ENCODE results near the gene UBR7.

UBR7 gene

GRCh38 chr14:93183596-93184317 is 23.3 kb upstream of the UBR7 start:
- Mint-ChIP-seq H3K27ac (peak overlapping the region; percentile 91), H3K27me3 (no peaks in the 10 kb centered on the region), H3K9me3 (no peaks in the 10 kb centered on the region), H3K36me3 (ENCODE audit: low read depth) (peaks cover 51% of the 10 kb centered on the region), H3K4me1 (ENCODE audit: low read depth) (peaks cover 47% of the 10 kb centered on the region), H3K4me3 (peak overlapping the region; percentile 91)
- DNase-seq, result no peak

GRCh38 chr14:93184391-93185348 is 22.4 kb upstream of the UBR7 start, which contains the start of the genes LYSET and MOAP1:
LYSET (plus strand) TSS chr14:93185317; CDS start chr14:93185406, 89 bp downstream.
MOAP1 (minus strand) TSS chr14:93184897; CDS start chr14:93184242, 655 bp downstream.
- Mint-ChIP-seq H3K36me3 (ENCODE audit: low read depth) (peaks cover 58% of the 10 kb centered on the region), H3K4me1 (ENCODE audit: low read depth) (peaks cover 52% of the 10 kb centered on the region)

DNA sequence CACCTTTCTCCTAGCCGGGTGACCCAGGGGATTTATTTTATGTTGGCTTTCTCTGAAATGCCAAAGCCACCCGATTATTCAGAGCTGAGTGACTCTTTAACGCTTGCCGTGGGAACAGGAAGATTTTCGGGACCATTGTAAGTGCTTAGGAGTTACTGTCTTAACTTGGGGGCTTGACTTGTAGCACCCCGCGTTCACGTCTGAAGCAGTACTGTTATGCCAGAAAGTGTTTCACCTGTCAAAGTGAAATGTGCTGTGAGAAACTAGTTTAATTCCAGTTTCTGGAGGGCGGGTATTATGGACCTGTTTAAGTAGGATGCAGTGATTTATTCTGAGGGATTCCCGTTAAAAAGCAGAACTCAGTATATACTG is 21.7 kb upstream of the UBR7 start:
- Mint-ChIP-seq H3K9me3 (no peaks in the 10 kb centered on the region), H3K4me1 (ENCODE audit: low read depth) (peaks cover 52% of the 10 kb centered on the region), H3K4me3 (peak overlapping the region; percentile 92), H3K27me3 (no peaks in the 10 kb centered on the region), H3K27ac (peak overlapping the region; percentile 94), H3K36me3 (ENCODE audit: low read depth) (peaks cover 62% of the 10 kb centered on the region)
- no peak for DNase-seq

More at GRCh38 chr14:93184391-93185348, 22.4 kb upstream of the UBR7 start, which contains the start of the genes LYSET and MOAP1:
- Mint-ChIP-seq H3K27ac (peak within 1 kb of the TSS; percentile 94), H3K4me3 (peak within 1 kb of the TSS; percentile 92), H3K9me3 (no peaks in the 10 kb centered on the region), H3K27me3 (no peaks in the 10 kb centered on the region)
- peak; percentile 92 for DNase-seq

GRCh38 chr14:93186466-93186865 is 20.6 kb upstream of the UBR7 start:
- Mint-ChIP-seq H3K27ac (peak overlapping the region; percentile 85), H3K36me3 (ENCODE audit: low read depth) (peaks cover 63% of the 10 kb centered on the region), H3K9me3 (no peaks in the 10 kb centered on the region), H3K4me3 (peak overlapping the region; percentile 92), H3K27me3 (no peaks in the 10 kb centered on the region), H3K4me1 (ENCODE audit: low read depth) (peaks cover 54% of the 10 kb centered on the region)
- DNase-seq, result no peak

DNA sequence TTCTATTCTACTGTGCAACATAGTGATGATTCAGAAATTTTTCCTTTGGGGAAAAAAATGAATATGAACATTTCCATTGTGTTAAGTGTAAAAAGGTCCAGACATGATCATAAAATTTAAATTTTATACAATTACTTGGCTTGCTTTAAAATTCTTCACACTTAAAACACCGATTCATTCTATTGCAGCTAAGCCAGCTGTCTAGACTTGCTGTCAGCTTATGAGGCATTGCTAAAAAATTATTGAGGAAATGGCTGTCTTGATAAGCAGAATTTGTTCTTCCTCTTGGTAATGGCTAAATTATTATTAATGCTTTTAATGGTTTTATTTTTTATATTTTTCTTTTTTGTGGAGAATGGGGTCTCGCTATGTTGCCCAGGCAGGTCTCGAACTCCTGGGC is 20.1 kb upstream of the UBR7 start:
- Mint-ChIP-seq H3K4me1 (ENCODE audit: low read depth) (peaks cover 50% of the 10 kb centered on the region), H3K27ac (peak overlapping the region; percentile 85), H3K36me3 (ENCODE audit: low read depth) (peaks cover 63% of the 10 kb centered on the region), H3K4me3 (peak overlapping the region; percentile 92), H3K27me3 (no peaks in the 10 kb centered on the region), H3K9me3 (no peaks in the 10 kb centered on the region)
- no peak for DNase-seq

- DNase-seq, result no peak
- no peaks in the 10 kb centered on the region for H3K9me3 Mint-ChIP-seq
- no peak overlapping the region for H3K27ac Mint-ChIP-seq
- H3K27me3 Mint-ChIP-seq, result no peaks in the 10 kb centered on the region
- H3K4me3 Mint-ChIP-seq, result no peak overlapping the region
- peaks cover 35% of the 10 kb centered on the region for H3K36me3 Mint-ChIP-seq (ENCODE audit: low read depth)
- peaks cover 9% of the 10 kb centered on the region for H3K4me1 Mint-ChIP-seq (ENCODE audit: low read depth)
These were observed 11.6 kb upstream of the UBR7 start for GRCh38 chr14:93195316-93195999.

DNA sequence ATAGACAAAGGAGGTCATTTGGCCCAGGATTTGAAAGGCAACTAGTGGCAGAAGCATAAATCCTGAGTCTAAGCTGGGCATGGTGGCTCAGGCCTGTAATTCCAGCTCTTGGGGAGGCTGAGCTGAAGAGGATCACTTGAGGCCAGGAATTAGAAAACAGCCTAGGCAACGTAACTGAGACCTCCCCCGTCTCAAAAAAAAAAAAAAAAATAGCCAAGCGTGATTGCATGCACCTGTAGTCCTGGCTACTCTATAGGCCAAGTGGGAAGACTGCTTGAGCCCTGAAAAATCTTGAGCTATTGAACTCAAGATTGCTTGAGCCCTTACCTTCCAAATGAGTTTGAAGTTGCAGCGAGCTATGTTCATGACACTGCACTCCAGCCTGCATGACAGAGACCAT is 8.0 kb upstream of the UBR7 start:
- no peak overlapping the region for H3K27ac Mint-ChIP-seq
- peaks cover 43% of the 10 kb centered on the region for H3K36me3 Mint-ChIP-seq (ENCODE audit: low read depth)
- H3K27me3 Mint-ChIP-seq, result no peaks in the 10 kb centered on the region
- H3K4me3 Mint-ChIP-seq, result no peak overlapping the region
- peaks cover 15% of the 10 kb centered on the region for H3K4me1 Mint-ChIP-seq (ENCODE audit: low read depth)
- no peaks in the 10 kb centered on the region for H3K9me3 Mint-ChIP-seq
- DNase-seq, result no peak

DNA sequence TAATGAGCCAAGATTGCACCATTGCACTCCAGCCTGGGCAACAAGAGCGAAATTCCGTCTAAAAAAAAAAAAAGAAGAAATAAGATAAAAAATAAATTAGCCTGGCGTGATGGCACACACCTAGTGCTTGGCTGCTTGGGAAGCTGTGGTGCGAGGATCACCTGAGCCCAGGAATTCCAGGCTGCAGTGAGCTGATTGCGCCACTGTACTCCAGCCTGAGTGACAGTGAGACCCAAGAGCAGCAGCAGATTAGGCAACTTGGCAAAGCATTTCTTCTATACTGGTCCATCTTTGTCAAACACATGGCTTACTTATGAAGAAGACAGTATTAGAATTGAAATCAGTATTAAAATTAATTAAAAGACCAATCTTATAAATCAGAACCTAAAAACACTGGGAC is 6.5 kb upstream of the UBR7 start:
- Mint-ChIP-seq H3K27me3 (no peaks in the 10 kb centered on the region), H3K4me3 (no peak overlapping the region), H3K36me3 (ENCODE audit: low read depth) (peaks cover 58% of the 10 kb centered on the region), H3K27ac (no peak overlapping the region), H3K9me3 (no peaks in the 10 kb centered on the region), H3K4me1 (ENCODE audit: low read depth) (peaks cover 29% of the 10 kb centered on the region)
- no peak for DNase-seq

DNA sequence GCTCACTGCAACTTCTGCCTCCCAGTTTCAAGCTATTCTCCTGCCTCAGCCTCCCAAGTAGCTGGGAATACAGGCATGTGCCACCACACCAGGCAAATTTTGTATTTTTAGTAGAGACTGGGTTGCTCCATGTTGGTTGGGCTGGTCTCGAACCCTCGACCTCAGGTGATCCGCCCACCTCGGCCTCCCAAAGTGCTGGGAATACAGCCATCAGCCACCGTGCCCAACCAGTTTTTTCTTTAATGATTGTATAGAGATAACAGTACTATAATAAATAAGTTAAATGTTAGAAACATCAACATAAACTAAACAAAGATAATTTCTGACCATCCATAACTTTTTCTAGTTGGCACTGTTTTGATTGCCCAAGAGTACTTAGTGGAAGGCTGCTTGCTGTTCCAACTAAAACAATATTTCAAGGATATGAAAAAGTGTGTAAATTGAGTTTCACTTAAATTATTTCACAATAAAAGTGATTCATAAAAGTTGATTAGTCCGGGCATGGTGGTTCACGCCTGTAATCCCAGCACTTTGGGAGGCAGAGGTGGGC is 5.8 kb upstream of the UBR7 start:
- H3K36me3 Mint-ChIP-seq (ENCODE audit: low read depth), result peaks cover 65% of the 10 kb centered on the region
- H3K27me3 Mint-ChIP-seq, result no peaks in the 10 kb centered on the region
- DNase-seq, result no peak
- H3K4me3 Mint-ChIP-seq, result no peak overlapping the region
- no peaks in the 10 kb centered on the region for H3K9me3 Mint-ChIP-seq
- H3K27ac Mint-ChIP-seq, result no peak overlapping the region
- H3K4me1 Mint-ChIP-seq (ENCODE audit: low read depth), result peaks cover 32% of the 10 kb centered on the region

GRCh38 chr14:93207468-93208308 is 632 bp downstream of the UBR7 start:
- H3K27me3 Mint-ChIP-seq, result no peaks in the 10 kb centered on the region
- H3K27ac Mint-ChIP-seq, result peak overlapping the region; percentile 99
- DNase-seq, result no peak
- H3K4me3 Mint-ChIP-seq, result peak overlapping the region; percentile 100
- no peaks in the 10 kb centered on the region for H3K9me3 Mint-ChIP-seq
- peaks cover 44% of the 10 kb centered on the region for H3K4me1 Mint-ChIP-seq (ENCODE audit: low read depth)
- peaks cover 72% of the 10 kb centered on the region for H3K36me3 Mint-ChIP-seq (ENCODE audit: low read depth)

GRCh38 chr14:93212432-93212831 is 5.4 kb downstream of the UBR7 start:
- no peaks in the 10 kb centered on the region for H3K27me3 Mint-ChIP-seq
- H3K4me1 Mint-ChIP-seq (ENCODE audit: low read depth), result peaks cover 19% of the 10 kb centered on the region
- no peak overlapping the region for H3K27ac Mint-ChIP-seq
- no peaks in the 10 kb centered on the region for H3K9me3 Mint-ChIP-seq
- DNase-seq, result no peak
- no peak overlapping the region for H3K4me3 Mint-ChIP-seq
- H3K36me3 Mint-ChIP-seq (ENCODE audit: low read depth), result peaks cover 74% of the 10 kb centered on the region

DNA sequence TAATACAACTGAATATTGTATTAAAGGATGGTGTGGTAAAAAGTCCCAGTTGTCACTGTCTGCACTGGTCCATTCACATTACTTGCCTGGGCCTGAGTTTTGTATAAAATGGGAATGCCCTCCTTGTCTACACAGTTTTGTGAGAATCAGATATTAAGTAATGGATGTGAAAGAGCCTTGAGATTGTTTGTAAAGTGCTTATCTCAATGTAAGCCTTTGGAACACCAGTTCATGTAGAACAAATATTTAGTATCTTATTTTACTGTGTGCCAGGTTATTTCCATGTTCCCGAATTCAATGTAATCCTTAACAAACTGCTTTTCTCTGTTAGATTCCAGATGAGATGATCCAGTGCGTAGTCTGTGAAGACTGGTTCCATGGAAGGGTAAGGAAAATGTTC is 7.5 kb downstream of the UBR7 start:
- DNase-seq, result no peak
- Mint-ChIP-seq H3K36me3 (ENCODE audit: low read depth) (peaks cover 78% of the 10 kb centered on the region), H3K27ac (no peak overlapping the region), H3K4me3 (no peak overlapping the region), H3K4me1 (ENCODE audit: low read depth) (peaks cover 2% of the 10 kb centered on the region), H3K9me3 (no peaks in the 10 kb centered on the region), H3K27me3 (no peaks in the 10 kb centered on the region)

- no peak for DNase-seq
- Mint-ChIP-seq H3K27ac (no peak overlapping the region), H3K27me3 (no peaks in the 10 kb centered on the region), H3K36me3 (ENCODE audit: low read depth) (peaks cover 83% of the 10 kb centered on the region), H3K9me3 (no peaks in the 10 kb centered on the region), H3K4me1 (ENCODE audit: low read depth) (peaks cover 5% of the 10 kb centered on the region), H3K4me3 (no peak overlapping the region)
These were observed 12.2 kb downstream of the UBR7 start for GRCh38 chr14:93219103-93219726.

Data from activated T-cell treated with anti-CD3 and anti-CD28 coated beads, Interleukin-2, amount 50 U/mL, for 24 hours (primary cell).